ENCODE data around the gene ARHGAP6. TPM values are rescaled to one million over a fixed set of nuclear protein-coding genes. Genes with fewer than 3 reads are reported as not detected.

ARHGAP6 gene
- total RNA-seq, 1 experiment from 2014 or later: 0.10 TPM

DNA sequence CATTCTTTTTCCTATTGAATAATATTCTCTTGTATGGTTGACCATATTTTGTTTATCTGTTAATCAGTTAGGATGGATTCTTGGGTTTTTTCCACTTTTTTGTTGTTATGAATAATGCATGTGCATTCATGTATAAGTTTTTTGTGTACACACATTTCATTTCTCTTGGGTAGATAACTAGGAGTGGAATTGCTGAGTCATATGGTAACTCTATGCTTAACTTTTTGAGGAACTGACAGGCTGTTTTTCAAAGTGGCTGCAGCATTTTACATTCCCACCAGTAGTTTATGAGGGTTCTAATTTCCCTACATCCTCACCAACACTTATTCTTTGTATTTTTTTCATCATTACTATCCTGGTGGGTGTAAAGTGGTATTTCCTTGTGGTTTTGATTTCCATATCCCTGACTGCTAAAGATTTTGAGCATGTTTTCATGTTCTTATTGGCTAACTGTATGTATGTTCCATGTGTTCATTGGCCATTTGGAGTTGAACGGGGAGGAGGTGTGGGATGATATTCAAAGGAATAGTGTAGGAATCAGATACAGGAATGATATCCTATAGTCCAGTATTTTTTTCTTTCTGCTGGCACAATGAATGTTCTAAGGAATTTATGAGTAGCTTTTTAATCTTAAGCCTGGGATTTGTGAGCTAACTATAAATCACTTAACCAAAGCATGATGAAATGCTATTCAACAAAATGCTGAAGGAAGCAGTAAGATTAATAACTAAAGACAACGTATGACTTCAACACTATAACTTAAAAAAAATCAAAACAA, 258.2 kb downstream of the ARHGAP6 start:
- no peak overlapping the region for H2AFZ ChIP-seq (ENCODE audit: low read depth, low read length, poor library complexity, severe bottlenecking)
- ChIA-PET RAD21 (ENCODE audit: low non-redundant PET in 1 of 2, low total read pairs in 2 of 2, uncharacterized antibody in 2 of 2, unreplicated experiment in 2 of 2) (no interaction called here), POLR2A (no interaction called here), CTCF (no interaction called here)
- no TSS peak for BruUV-seq (replicated peaks)
- no peak overlapping the region for H3K9ac ChIP-seq (ENCODE audit: low read length)
- H3K36me3 ChIP-seq (ENCODE audit: control insufficient read depth in 1 of 2, insufficient read depth in 2 of 2, low read length in 2 of 2): no peaks in the 10 kb centered on the region
- H3K4me2 ChIP-seq (ENCODE audit: low read length): no peak overlapping the region
- ATAC-seq (no peak), DNase-seq (ENCODE audit: low read depth, low spot score) (no peak)
- H3K27me3 ChIP-seq (ENCODE audit: insufficient read depth, low read length): no peaks in the 10 kb centered on the region
- no peaks in the 10 kb centered on the region for H4K20me1 ChIP-seq (ENCODE audit: insufficient read depth)
- no peaks in the 10 kb centered on the region for H3K9me3 ChIP-seq (ENCODE audit: control insufficient read depth in 1 of 2, insufficient read depth in 1 of 2, low read depth in 1 of 2, low read length in 2 of 2)
- H3K9me2 ChIP-seq (ENCODE audit: insufficient read depth): no peaks in the 10 kb centered on the region
- H3K4me1 ChIP-seq (ENCODE audit: control insufficient read depth in 1 of 2, insufficient read depth in 2 of 2, low read length in 2 of 2): no peaks in the 10 kb centered on the region
- TF ChIP-seq ZFX (IDR thresholded peaks at IDR 0.05) (no peak), EZH2phosphoT487 (IDR thresholded peaks at IDR 0.05; ENCODE audit: borderline replicate concordance) (no peak), CBX3 (IDR thresholded peaks at IDR 0.05; ENCODE audit: low read depth) (no peak), JUND (IDR thresholded peaks at IDR 0.05) (no peak)
- TF ChIP-seq, protein P1, sequence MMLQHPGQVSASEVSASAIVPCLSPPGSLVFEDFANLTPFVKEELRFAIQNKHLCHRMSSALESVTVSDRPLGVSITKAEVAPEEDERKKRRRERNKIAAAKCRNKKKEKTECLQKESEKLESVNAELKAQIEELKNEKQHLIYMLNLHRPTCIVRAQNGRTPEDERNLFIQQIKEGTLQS (IDR thresholded peaks at IDR 0.05): no peak
- TF ChIP-seq, protein P2, sequence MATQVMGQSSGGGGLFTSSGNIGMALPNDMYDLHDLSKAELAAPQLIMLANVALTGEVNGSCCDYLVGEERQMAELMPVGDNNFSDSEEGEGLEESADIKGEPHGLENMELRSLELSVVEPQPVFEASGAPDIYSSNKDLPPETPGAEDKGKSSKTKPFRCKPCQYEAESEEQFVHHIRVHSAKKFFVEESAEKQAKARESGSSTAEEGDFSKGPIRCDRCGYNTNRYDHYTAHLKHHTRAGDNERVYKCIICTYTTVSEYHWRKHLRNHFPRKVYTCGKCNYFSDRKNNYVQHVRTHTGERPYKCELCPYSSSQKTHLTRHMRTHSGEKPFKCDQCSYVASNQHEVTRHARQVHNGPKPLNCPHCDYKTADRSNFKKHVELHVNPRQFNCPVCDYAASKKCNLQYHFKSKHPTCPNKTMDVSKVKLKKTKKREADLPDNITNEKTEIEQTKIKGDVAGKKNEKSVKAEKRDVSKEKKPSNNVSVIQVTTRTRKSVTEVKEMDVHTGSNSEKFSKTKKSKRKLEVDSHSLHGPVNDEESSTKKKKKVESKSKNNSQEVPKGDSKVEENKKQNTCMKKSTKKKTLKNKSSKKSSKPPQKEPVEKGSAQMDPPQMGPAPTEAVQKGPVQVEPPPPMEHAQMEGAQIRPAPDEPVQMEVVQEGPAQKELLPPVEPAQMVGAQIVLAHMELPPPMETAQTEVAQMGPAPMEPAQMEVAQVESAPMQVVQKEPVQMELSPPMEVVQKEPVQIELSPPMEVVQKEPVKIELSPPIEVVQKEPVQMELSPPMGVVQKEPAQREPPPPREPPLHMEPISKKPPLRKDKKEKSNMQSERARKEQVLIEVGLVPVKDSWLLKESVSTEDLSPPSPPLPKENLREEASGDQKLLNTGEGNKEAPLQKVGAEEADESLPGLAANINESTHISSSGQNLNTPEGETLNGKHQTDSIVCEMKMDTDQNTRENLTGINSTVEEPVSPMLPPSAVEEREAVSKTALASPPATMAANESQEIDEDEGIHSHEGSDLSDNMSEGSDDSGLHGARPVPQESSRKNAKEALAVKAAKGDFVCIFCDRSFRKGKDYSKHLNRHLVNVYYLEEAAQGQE (IDR thresholded peaks at IDR 0.05; ENCODE audit: low read depth): no peak
- H3K27ac ChIP-seq (ENCODE audit: low read depth, low read length): no peak overlapping the region
- H3K79me2 ChIP-seq (ENCODE audit: insufficient read depth, low read length): no peaks in the 10 kb centered on the region
- intact Hi-C loops (cut with micrococcal nuclease): no loop called here
- no peak overlapping the region for H3K4me3 ChIP-seq (replicated peaks in 1 of 2; ENCODE audit: low read depth in 1 of 2, low read length in 2 of 2)

Data from HCT116 (cell line).